GM12892 (cell line): ENCODE data around the gene ATP5PO.

Experiments used
- POLR2A ChIP-seq: IDR thresholded peaks from 2 replicates; pipeline ENCODE4 v1.6.1; 2011; ENCODE audit warnings: low read depth, low read length, control low read depth
- POLR2AphosphoS5 ChIP-seq: IDR thresholded peaks from 2 replicates; pipeline ENCODE4 v1.6.1; 2011; ENCODE audit warnings: low read depth, low read length, control low read depth
- TAF1 ChIP-seq: IDR thresholded peaks from 2 replicates; pipeline ENCODE4 v1.6.1; 2011; ENCODE audit warnings: low read depth, mild to moderate bottlenecking, control low read depth, low read length, borderline replicate concordance

- TF ChIP-seq POLR2A (no peak), POLR2AphosphoS5 (no peak), TAF1 (no peak)
Measured at GRCh38 chr21:33939226-33939625, 23.6 kb upstream of the ATP5PO start.
